ENCODE measurements around the gene BEND2.
"Not testable (repeated sequence)": the region's sequence is repeated elsewhere in the genome, so short reads cannot be mapped to it uniquely, and the experiment has no call there.

DNA sequence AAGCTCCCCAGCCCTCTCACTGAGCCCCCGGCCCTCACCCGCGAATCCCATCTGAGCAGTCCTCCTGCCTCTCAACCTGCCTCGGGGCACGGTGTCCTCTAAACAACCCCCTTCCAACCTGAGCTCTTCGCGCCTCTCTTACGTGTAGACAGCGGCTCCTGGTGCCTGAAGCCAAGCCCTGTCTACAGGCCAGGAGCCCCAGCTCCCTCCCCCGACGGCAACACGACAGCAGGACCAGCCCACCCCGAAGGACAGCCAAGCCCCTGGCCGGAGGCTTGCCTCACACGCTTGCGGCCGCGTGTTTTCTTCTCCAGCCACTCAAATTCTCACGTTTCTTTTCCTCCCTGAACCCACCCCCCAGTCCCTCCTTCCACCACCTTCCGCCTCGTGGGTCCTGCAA is 9.0 kb upstream of the BEND2 start:
- TF ChIP-seq, protein P1, sequence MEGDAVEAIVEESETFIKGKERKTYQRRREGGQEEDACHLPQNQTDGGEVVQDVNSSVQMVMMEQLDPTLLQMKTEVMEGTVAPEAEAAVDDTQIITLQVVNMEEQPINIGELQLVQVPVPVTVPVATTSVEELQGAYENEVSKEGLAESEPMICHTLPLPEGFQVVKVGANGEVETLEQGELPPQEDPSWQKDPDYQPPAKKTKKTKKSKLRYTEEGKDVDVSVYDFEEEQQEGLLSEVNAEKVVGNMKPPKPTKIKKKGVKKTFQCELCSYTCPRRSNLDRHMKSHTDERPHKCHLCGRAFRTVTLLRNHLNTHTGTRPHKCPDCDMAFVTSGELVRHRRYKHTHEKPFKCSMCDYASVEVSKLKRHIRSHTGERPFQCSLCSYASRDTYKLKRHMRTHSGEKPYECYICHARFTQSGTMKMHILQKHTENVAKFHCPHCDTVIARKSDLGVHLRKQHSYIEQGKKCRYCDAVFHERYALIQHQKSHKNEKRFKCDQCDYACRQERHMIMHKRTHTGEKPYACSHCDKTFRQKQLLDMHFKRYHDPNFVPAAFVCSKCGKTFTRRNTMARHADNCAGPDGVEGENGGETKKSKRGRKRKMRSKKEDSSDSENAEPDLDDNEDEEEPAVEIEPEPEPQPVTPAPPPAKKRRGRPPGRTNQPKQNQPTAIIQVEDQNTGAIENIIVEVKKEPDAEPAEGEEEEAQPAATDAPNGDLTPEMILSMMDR (IDR thresholded peaks at IDR 0.05): not testable (repeated sequence)
- not testable (repeated sequence) for TF ChIP-seq POLR2A (IDR thresholded peaks at IDR 0.05)

Measured in testis (tissue), 2 donors.